ENCODE data around the gene PUS7L. TPM values are rescaled to one million over a fixed set of nuclear protein-coding genes. Genes with fewer than 3 reads are reported as not detected.
"Not testable (repeated sequence)": the region's sequence is repeated elsewhere in the genome, so short reads cannot be mapped to it uniquely, and the experiment has no call there.

PUS7L gene
- total RNA-seq, 4 donors from 2014 or later, result 6.4 to 13.1 (median 8.8) TPM

DNA sequence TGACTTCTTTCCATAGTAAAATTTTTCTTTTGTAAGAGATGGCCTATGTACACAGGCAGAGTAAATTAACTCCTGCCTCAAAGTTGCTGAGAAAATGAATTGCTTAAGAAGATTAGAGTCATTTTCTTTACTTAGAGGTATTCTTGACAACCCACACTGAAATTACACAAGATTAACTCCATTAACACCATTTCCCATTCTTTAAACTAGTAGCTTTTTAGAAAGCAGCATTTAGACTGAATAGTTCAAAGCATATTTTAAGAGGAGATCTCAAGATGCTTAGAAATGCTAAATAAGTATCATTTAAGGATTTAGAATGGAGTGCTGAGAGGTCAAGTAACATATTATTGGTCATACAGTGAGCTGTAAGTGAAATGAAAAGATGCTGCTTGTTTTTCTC is 35.5 kb downstream of the PUS7L start:
- Histone ChIP-seq H3K9me3 (no peaks in the 10 kb centered on the region), H3K4me1 (no peaks in the 10 kb centered on the region), H3K27ac (no peak overlapping the region), H3K4me3 (no peak overlapping the region), H3K27me3 (no peaks in the 10 kb centered on the region), H3K36me3 (no peaks in the 10 kb centered on the region)
- no peak for DNase-seq (ENCODE audit: low spot score in 2 of 2)
- TF ChIP-seq POLR2A (IDR thresholded peaks at IDR 0.05) (no peak), POLR2AphosphoS5 (IDR thresholded peaks at IDR 0.05) (no peak), EP300 (IDR thresholded peaks at IDR 0.05) (no peak)
- TF ChIP-seq, protein P1, sequence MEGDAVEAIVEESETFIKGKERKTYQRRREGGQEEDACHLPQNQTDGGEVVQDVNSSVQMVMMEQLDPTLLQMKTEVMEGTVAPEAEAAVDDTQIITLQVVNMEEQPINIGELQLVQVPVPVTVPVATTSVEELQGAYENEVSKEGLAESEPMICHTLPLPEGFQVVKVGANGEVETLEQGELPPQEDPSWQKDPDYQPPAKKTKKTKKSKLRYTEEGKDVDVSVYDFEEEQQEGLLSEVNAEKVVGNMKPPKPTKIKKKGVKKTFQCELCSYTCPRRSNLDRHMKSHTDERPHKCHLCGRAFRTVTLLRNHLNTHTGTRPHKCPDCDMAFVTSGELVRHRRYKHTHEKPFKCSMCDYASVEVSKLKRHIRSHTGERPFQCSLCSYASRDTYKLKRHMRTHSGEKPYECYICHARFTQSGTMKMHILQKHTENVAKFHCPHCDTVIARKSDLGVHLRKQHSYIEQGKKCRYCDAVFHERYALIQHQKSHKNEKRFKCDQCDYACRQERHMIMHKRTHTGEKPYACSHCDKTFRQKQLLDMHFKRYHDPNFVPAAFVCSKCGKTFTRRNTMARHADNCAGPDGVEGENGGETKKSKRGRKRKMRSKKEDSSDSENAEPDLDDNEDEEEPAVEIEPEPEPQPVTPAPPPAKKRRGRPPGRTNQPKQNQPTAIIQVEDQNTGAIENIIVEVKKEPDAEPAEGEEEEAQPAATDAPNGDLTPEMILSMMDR (IDR thresholded peaks at IDR 0.05), result no peak

DNA sequence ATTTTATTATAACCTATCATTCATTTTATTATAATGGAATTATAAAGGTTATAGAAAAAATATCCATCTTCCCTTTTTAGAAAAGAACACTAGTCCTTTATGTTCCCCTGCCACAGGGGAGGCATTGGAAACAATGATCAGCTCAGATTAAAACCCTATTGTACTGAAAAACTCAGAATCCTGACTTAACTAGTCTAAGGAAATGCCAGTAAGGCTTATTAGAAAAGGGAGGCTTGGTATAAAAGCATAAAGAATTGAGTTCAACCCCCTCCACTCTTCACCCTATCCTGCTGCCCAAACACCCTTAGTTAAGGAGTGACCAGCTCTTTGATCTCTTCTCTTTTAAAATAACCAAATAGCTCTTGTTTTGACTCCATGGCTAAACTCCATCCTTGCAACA is 36.0 kb downstream of the PUS7L start:
- no peak overlapping the region for H3K4me3 ChIP-seq
- H3K27ac ChIP-seq, result no peak overlapping the region
- no peaks in the 10 kb centered on the region for H3K36me3 ChIP-seq
- no peak for DNase-seq (ENCODE audit: low spot score in 2 of 2)
- TF ChIP-seq, protein P1 (IDR thresholded peaks at IDR 0.05), result no peak
- TF ChIP-seq POLR2AphosphoS5 (IDR thresholded peaks at IDR 0.05), result no peak
- no peak for TF ChIP-seq EP300 (IDR thresholded peaks at IDR 0.05)
- TF ChIP-seq POLR2A (IDR thresholded peaks at IDR 0.05), result no peak
- H3K4me1 ChIP-seq, result no peaks in the 10 kb centered on the region
- H3K27me3 ChIP-seq, result no peaks in the 10 kb centered on the region
- no peaks in the 10 kb centered on the region for H3K9me3 ChIP-seq

DNA sequence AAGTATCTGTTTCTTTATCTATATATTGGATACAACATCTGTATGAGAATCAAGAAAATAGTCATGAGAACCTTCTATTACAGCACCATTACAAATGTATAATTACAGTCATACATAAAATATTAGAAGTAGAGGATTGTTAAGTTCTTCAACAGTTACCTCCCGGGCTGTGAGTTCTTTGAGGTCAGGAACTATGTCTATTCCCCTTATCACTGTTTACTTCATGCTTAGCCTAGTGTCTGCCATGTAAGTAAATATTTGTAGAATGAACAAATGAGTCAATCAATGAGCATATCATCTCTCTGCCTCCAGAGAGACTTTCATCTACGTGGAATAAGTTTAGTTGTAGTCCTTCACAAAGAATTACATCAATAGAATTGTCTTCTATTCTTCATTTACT is 47.2 kb downstream of the PUS7L start:
- Histone ChIP-seq H3K27ac (no peak overlapping the region), H3K9me3 (no peaks in the 10 kb centered on the region), H3K36me3 (no peaks in the 10 kb centered on the region), H3K27me3 (no peaks in the 10 kb centered on the region), H3K4me1 (no peaks in the 10 kb centered on the region), H3K4me3 (no peak overlapping the region)
- TF ChIP-seq POLR2A (IDR thresholded peaks at IDR 0.05) (no peak), EP300 (IDR thresholded peaks at IDR 0.05) (no peak), POLR2AphosphoS5 (IDR thresholded peaks at IDR 0.05) (no peak)
- TF ChIP-seq, protein P1 (IDR thresholded peaks at IDR 0.05), result no peak
- DNase-seq (ENCODE audit: low spot score in 2 of 2), result no peak
- WGBS, result 88% methylated on average over 2 of the region's 2 CpGs

DNA sequence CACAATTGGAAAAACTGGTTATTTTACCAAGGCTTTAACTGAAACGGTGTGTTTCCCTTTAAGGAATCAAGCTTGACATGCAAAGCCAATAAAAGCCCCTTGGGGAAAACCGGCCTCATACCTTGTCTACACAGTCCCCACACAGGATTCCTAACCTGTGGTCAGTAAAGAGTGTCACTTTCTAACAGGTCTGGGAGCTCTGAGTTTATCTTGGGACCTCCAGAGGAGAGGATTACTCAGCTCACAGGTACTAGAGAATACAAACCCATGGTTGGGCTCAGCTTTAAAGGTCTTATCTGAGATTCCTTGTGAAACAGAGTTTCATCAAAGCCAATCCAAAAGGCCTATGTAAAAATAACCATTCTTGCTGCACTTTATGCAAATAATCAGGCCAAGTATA is 54.8 kb downstream of the PUS7L start:
- not testable (repeated sequence) for H3K9me3 ChIP-seq; H3K27ac ChIP-seq; DNase-seq (ENCODE audit: low spot score in 2 of 2); H3K4me1 ChIP-seq; H3K36me3 ChIP-seq; H3K27me3 ChIP-seq; H3K4me3 ChIP-seq
- WGBS, result 17% methylated on average over 2 of the region's 2 CpGs

GRCh38 chr12:43701194-43701593 is 57.4 kb downstream of the PUS7L start:
- H3K27me3 ChIP-seq; H3K27ac ChIP-seq; H3K36me3 ChIP-seq; DNase-seq (ENCODE audit: low spot score in 2 of 2); H3K4me3 ChIP-seq; H3K9me3 ChIP-seq; H3K4me1 ChIP-seq: not testable (repeated sequence)
- 84% methylated on average over 1 of the region's 1 CpG for WGBS

GRCh38 chr12:43696154-43696553 is 62.4 kb downstream of the PUS7L start:
- no peak overlapping the region for H3K27ac ChIP-seq
- DNase-seq (ENCODE audit: low spot score in 2 of 2), result no peak
- H3K4me1 ChIP-seq, result no peaks in the 10 kb centered on the region
- no peaks in the 10 kb centered on the region for H3K36me3 ChIP-seq
- H3K27me3 ChIP-seq, result no peaks in the 10 kb centered on the region
- WGBS, result 73% methylated on average over 3 of the region's 3 CpGs
- H3K9me3 ChIP-seq, result no peaks in the 10 kb centered on the region
- H3K4me3 ChIP-seq, result no peak overlapping the region
- no peak for TF ChIP-seq POLR2AphosphoS5 (IDR thresholded peaks at IDR 0.05)
- TF ChIP-seq, protein P1 (IDR thresholded peaks at IDR 0.05), result no peak
- no peak for TF ChIP-seq EP300 (IDR thresholded peaks at IDR 0.05)
- no peak for TF ChIP-seq POLR2A (IDR thresholded peaks at IDR 0.05)

Data from suprapubic skin (tissue), 4 donors.